Astrocyte of the cerebellum (primary cell): Measurements from ENCODE around the gene PEPD.
"Not testable (repeated sequence)": the region's sequence is repeated elsewhere in the genome, so short reads cannot be mapped to it uniquely, and the experiment has no call there.

Experiments used
- DNase-seq: peaks from one replicate; pipeline ENCODE4 v3.0.0-alpha.2; 2011; ENCODE audit warnings: low read depth
- H3K4me3 ChIP-seq: 2 replicates; pipeline ENCODE4 v1.5.1; 2011; ENCODE audit warnings: mild to moderate bottlenecking, low read depth, low read length, moderate library complexity
- CTCF ChIP-seq: IDR thresholded peaks from 2 replicates; pipeline ENCODE4 v1.5.1; 2012; ENCODE audit warnings: low read length, low read depth, moderate library complexity, mild to moderate bottlenecking; ENCODE audit errors: missing control alignments
- in situ Hi-C: cut with HindIII; loops from 2 replicates; pipeline ENCODE4 v1.10.0; 2017; ENCODE audit warnings: low sequenced_read_pairs

The PEPD gene

DNA sequence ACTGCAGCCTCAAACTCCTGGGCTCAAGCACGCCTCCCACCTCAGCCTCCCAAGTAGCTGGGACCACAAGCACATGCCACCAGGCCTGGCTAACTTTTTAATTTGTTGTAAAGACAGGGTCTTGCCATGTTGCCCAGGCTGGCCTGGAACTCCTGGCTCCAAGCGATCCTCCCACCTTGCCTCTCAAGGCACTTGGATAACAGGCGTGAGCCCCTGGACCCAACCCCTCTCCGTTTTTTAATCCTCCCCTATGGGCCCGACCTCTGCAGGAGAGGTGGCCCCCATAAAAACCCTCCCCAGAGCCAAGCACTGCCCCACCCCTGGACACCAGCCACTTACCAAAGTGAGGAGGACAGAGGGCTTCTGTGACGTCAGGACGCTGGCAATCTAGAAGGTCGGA lies 28.6 kb downstream of the PEPD start:
- no peak overlapping the region for H3K4me3 ChIP-seq
- no peak for DNase-seq
- no peak for TF ChIP-seq CTCF
- in situ Hi-C loops: no loop called here

- H3K4me3 ChIP-seq: no peak overlapping the region
- DNase-seq: no peak
- TF ChIP-seq CTCF: no peak
- in situ Hi-C loops: no loop called here
Measured at GRCh38 chr19:33492090-33492489, 29.5 kb downstream of the PEPD start.

GRCh38 chr19:33490596-33490995 lies 31.0 kb downstream of the PEPD start:
- in situ Hi-C loops: not testable (repeated sequence)

GRCh38 chr19:33490041-33490451 lies 31.5 kb downstream of the PEPD start:
- TF ChIP-seq CTCF: no peak
- no peak for DNase-seq
- no peak overlapping the region for H3K4me3 ChIP-seq
- in situ Hi-C loops: no loop called here

More at GRCh38 chr19:33490596-33490995, 31.0 kb downstream of the PEPD start:
- not testable (repeated sequence) for DNase-seq, H3K4me3 ChIP-seq

GRCh38 chr19:33488826-33489225 lies 32.8 kb downstream of the PEPD start:
- DNase-seq: no peak
- H3K4me3 ChIP-seq: no peak overlapping the region
- in situ Hi-C loops: no loop called here
- no peak for TF ChIP-seq CTCF

DNA sequence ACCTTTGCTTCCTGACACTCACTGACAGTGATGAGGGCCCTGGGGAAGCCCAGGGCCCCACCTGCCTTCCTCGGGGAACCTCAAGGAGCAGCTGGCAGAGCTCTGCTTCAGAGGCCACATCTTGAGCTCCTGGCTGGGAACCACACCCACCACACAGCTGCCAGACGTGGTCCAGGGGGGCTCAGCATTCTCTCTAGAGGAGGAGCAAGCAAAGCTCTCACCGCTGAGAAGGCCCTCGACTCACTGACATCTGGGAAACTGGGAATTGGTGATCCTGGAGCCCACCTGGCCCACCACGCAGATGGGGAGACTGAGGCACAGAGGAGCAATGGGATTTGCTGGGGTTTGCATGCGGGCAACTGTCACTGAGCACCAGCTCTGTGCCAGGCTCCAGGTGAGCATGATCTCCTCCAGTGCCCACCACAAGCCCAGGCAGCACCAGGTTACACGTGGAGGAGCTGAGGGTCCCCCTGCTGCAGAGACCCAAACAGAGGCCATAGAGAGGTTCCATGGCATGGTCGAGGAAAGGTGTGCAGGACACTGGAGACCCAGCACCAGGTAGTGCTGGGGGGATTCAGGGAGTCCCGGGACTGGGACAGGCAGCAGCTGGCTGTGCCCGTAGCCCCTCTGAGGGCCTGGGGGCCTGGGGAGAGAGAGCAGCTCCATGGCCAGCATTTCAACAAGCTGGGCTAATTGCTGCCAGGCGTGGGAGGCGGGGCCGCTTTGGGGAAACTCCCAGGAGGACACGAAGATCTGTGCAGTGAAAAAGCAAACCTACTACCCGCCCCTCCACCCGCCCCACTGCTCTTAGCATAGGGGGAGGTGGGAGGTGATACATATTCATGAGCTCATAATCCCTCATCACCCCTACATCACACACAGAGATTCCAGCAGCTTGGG lies 33.4 kb downstream of the PEPD start:
- no peak for TF ChIP-seq CTCF
- no peak overlapping the region for H3K4me3 ChIP-seq
- DNase-seq: no peak
- in situ Hi-C loops: no loop called here
